ENCODE results near the gene POMT1.

DNA sequence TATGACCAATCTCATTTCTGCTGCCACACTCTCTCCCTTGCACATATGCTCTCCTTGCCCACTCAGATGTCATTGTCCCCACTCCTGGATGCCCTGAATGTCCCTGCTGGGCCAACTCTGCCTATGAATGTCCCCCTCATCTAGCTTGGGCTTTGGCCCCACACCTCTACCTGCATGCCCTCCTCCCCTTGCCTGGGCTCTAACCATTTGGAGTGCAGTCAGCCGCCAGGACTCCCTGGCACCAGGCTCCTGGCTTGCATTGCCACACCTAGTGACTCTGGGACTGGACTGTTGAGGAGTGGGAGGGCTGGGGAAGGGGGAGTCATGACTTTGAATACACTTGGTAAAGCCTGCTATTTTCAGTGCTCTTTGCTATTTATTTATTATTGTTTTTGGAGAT is 41.6 kb upstream of the POMT1 start:
- TF ChIP-seq, protein P1, sequence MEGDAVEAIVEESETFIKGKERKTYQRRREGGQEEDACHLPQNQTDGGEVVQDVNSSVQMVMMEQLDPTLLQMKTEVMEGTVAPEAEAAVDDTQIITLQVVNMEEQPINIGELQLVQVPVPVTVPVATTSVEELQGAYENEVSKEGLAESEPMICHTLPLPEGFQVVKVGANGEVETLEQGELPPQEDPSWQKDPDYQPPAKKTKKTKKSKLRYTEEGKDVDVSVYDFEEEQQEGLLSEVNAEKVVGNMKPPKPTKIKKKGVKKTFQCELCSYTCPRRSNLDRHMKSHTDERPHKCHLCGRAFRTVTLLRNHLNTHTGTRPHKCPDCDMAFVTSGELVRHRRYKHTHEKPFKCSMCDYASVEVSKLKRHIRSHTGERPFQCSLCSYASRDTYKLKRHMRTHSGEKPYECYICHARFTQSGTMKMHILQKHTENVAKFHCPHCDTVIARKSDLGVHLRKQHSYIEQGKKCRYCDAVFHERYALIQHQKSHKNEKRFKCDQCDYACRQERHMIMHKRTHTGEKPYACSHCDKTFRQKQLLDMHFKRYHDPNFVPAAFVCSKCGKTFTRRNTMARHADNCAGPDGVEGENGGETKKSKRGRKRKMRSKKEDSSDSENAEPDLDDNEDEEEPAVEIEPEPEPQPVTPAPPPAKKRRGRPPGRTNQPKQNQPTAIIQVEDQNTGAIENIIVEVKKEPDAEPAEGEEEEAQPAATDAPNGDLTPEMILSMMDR (IDR thresholded peaks at IDR 0.05; ENCODE audit: extremely low read depth in 1 of 2, insufficient read depth in 1 of 2, low read depth in 1 of 2, low read length in 2 of 2) = no peak
- TF ChIP-seq POLR2AphosphoS5 (IDR thresholded peaks at IDR 0.05; ENCODE audit: insufficient read depth, low read depth, low read length) (no peak), POLR2A (IDR thresholded peaks at IDR 0.05; ENCODE audit: low read depth, low read length) (no peak), FOS (IDR thresholded peaks at IDR 0.05; ENCODE audit: borderline replicate concordance, insufficient read depth, low read length) (no peak)
